ENCODE data around the gene GJA3. TPM values are rescaled to one million over a fixed set of nuclear protein-coding genes. Genes with fewer than 3 reads are reported as not detected.

Gene GJA3
- total and polyA plus RNA-seq, 2 donors (not counting 3 experiments of a cell fraction or from before 2014, with no cell fraction given) = not detected

GRCh38 chr13:20124303-20124702 lies 36.5 kb downstream of the GJA3 start:
- peaks cover 4% of the 10 kb centered on the region for H3K4me1 ChIP-seq (ENCODE audit: control insufficient read depth, extremely low read depth, insufficient read depth, low read length)
- no peaks in the 10 kb centered on the region for H3K79me2 ChIP-seq (ENCODE audit: control insufficient read depth, insufficient read depth, low read length)
- no peak overlapping the region for H3K27ac ChIP-seq (ENCODE audit: insufficient read depth, low read depth, low read length)
- POLR2A ChIA-PET = no interaction called here
- no peak for FAIRE-seq
- H3K4me3 ChIP-seq (replicated peaks in 1 of 3; ENCODE audit: insufficient read depth in 1 of 3, low read depth in 1 of 3, low read length in 3 of 3) = no peak overlapping the region
- no peak for DNase-seq (ENCODE audit: low read depth, low spot score)
- dilution Hi-C loops (cut with MboI; ENCODE audit: extremely low pct_ligation_motif_present, low sequenced_read_pairs) = no loop called here
- no peaks in the 10 kb centered on the region for H3K9me3 ChIP-seq (replicated peaks; ENCODE audit: control insufficient read depth, insufficient read depth, low read length)
- no peak overlapping the region for H3K9ac ChIP-seq (replicated peaks; ENCODE audit: extremely low read depth, insufficient read depth, low read length)
- no peak overlapping the region for H2AFZ ChIP-seq (ENCODE audit: low read depth, low read length)
- H3K36me3 ChIP-seq (ENCODE audit: control insufficient read depth in 2 of 2, extremely low read depth in 1 of 2, insufficient read depth in 2 of 2, low read length in 2 of 2) = no peaks in the 10 kb centered on the region
- peaks cover 10 to 23% of the 10 kb centered on the region in 2 experiments for H3K27me3 ChIP-seq (ENCODE audit: control insufficient read depth in 2 of 2, insufficient read depth in 2 of 2, low read length in 2 of 2)
- TF ChIP-seq FOS (IDR thresholded peaks at IDR 0.05; ENCODE audit: borderline replicate concordance, insufficient read depth, low read length) (no peak), GATA2 (IDR thresholded peaks at IDR 0.05; ENCODE audit: insufficient read depth, insufficient read length, low read depth, low read length) (no peak), POLR2A (IDR thresholded peaks at IDR 0.05; ENCODE audit: low read depth, low read length) (no peak), MYC (IDR thresholded peaks at IDR 0.05; ENCODE audit: low read depth, low read length) (no peak), CTCF (IDR thresholded peaks at IDR 0.05; ENCODE audit: extremely low read depth in 1 of 2, insufficient read depth in 1 of 2, low read depth in 1 of 2, low read length in 2 of 2) (no peak), EZH2 (IDR thresholded peaks at IDR 0.05; ENCODE audit: borderline replicate concordance, low read depth, low read length, severe bottlenecking) (no peak), JUN (IDR thresholded peaks at IDR 0.05; ENCODE audit: borderline replicate concordance, insufficient read depth, insufficient read length, low read depth) (no peak), MAX (IDR thresholded peaks at IDR 0.05; ENCODE audit: insufficient read depth, insufficient read length) (no peak), POLR2AphosphoS5 (IDR thresholded peaks at IDR 0.05; ENCODE audit: insufficient read depth, low read depth, low read length) (no peak)
- intact Hi-C loops (cut with micrococcal nuclease) = no loop called here
- no TSS peak for BruUV-seq (replicated peaks)
- CTCF ChIA-PET = interaction anchor here (1.0 kb wide), 1 partner anchor 73 kb away, joined by 3 read pairs; no protein-coding TSS in a partner anchor
- no peaks in the 10 kb centered on the region for H3K9me1 ChIP-seq (replicated peaks; ENCODE audit: control insufficient read depth, extremely low read depth, insufficient read depth, low read length)
- no peaks in the 10 kb centered on the region for H4K20me1 ChIP-seq (replicated peaks; ENCODE audit: control insufficient read depth, extremely low read depth, insufficient read depth, low read length)
- no peak overlapping the region for H3K4me2 ChIP-seq (ENCODE audit: insufficient read depth, low read length)

Data from endothelial cell of umbilical vein (primary cell).